A673 (cell line): ENCODE measurements around the gene SMAD1. TPM values are rescaled to one million over a fixed set of nuclear protein-coding genes. Genes with fewer than 3 reads are reported as not detected.

Experiments
- BruUV-seq: library from RNA; stranded (reverse); fragments of 400-500 nt; replicated peaks from 2 replicates; lab custom pipeline; 2021; lab: Mats Ljungman, UMichigan
- CTCF ChIA-PET: fragments of 300-600 bp; sonication (Branson Sonifier 250); formaldehyde crosslinking; loops from one replicate; lab custom pipeline; 2022; ENCODE audit warnings: antibody characterized with exemption; lab: Charles Lee
- POLR2A ChIA-PET: fragments of 300-600 bp; sonication (Branson Sonifier 250); formaldehyde crosslinking; loops from one replicate; lab custom pipeline; 2022; ENCODE audit warnings: antibody characterized with exemption; ENCODE audit not compliant: low non-redundant PET; lab: Charles Lee
- DNase-seq: peaks from one replicate; pipeline ENCODE4 v3.0.0-alpha.2; 2015; ENCODE audit warnings: low spot score
- H3K27ac ChIP-seq: fragments of 200-600 bp; sonication (generic); 2 replicates; pipeline ENCODE4 v1.5.1; 2016; ENCODE audit warnings: mixed run types, low read depth, mild to moderate bottlenecking, mixed read lengths, antibody characterized with exemption, low read length; ENCODE audit not compliant: poor library complexity, severe bottlenecking
- H3K27me3 ChIP-seq: fragments of 200-600 bp; sonication (generic); replicated peaks from 2 replicates; pipeline ENCODE4 v1.6.1; 2017; ENCODE audit warnings: mixed run types, low read depth, mild to moderate bottlenecking, mixed read lengths, antibody characterized with exemption, low read length; ENCODE audit not compliant: insufficient read depth, poor library complexity
- H3K36me3 ChIP-seq: fragments of 200-600 bp; sonication (generic); 2 replicates; pipeline ENCODE4 v1.6.1; 2016; ENCODE audit warnings: mixed run types, mild to moderate bottlenecking, mixed read lengths, antibody characterized with exemption, low read length; ENCODE audit not compliant: insufficient read depth, poor library complexity, severe bottlenecking
- H3K4me1 ChIP-seq: fragments of 200-600 bp; sonication (generic); 2 replicates; pipeline ENCODE4 v1.6.1; 2017; ENCODE audit warnings: mixed run types, mild to moderate bottlenecking, mixed read lengths, antibody characterized with exemption, low read length; ENCODE audit not compliant: insufficient read depth, poor library complexity, severe bottlenecking
- H3K4me3 ChIP-seq: fragments of 200-600 bp; sonication (generic); 2 replicates; pipeline ENCODE4 v1.5.1; 2016; ENCODE audit warnings: low read depth, mixed run types, mild to moderate bottlenecking, mixed read lengths, low read length; ENCODE audit not compliant: poor library complexity, severe bottlenecking
- H3K9me3 ChIP-seq: fragments of 200-600 bp; sonication (generic); 2 replicates; pipeline ENCODE4 v1.6.1; 2016; ENCODE audit warnings: mixed run types, low read depth, mild to moderate bottlenecking, mixed read lengths, antibody characterized with exemption, low read length; ENCODE audit not compliant: poor library complexity, severe bottlenecking
- EZH2 ChIP-seq: fragments of 200-600 bp; sonication (generic); IDR thresholded peaks from 2 replicates; pipeline ENCODE4 v1.6.1; 2017; ENCODE audit warnings: borderline replicate concordance, low read depth, mild to moderate bottlenecking, mixed read lengths, antibody characterized with exemption, low read length; ENCODE audit not compliant: poor library complexity, severe bottlenecking
- intact Hi-C: fragments of 100-400 bp; cut with micrococcal nuclease; formaldehyde crosslinking; loops from one replicate; pipeline ENCODE4 v1.10.0; 2022; ENCODE audit not compliant: unreplicated experiment
- total RNA-seq: library from RNA; stranded (reverse); gene quantifications from 2 replicates; pipeline ENCODE4 v1.2.3, GENCODE V29; 2021
- TF ChIP-seq, protein P1 (sequence below): fragments of 300-800, 200-600 bp; sonication (generic); conservative IDR thresholded peaks from 2 replicates; pipeline ENCODE4 v1.5.1; 2017; ENCODE audit warnings: low read depth, mild to moderate bottlenecking, antibody characterized with exemption, low read length, moderate library complexity, mixed read lengths

The SMAD1 gene
- total RNA-seq, 1 experiment from 2014 or later: 33.7 TPM

DNA sequence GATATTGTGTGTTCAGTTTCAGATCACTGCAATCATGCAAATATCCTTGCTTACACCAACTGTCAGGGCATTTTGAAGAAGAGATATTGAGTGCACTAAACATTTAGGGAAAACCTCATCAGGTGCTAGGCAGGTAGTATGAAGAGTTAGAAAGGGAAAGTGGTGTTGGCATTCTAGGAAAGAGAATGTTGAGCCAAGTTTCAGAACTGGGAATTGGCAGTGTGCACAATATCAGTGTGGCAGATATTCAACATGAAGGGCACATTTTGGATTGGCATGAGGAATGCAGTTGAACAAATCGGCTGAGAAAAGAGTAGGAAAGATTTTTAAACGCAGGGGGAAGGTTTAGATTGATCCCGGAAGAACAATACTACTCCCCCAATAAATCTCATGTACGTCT is 43.4 kb upstream of the SMAD1 start:
- BruUV-seq: no TSS peak
- CTCF ChIA-PET: no interaction called here

DNA sequence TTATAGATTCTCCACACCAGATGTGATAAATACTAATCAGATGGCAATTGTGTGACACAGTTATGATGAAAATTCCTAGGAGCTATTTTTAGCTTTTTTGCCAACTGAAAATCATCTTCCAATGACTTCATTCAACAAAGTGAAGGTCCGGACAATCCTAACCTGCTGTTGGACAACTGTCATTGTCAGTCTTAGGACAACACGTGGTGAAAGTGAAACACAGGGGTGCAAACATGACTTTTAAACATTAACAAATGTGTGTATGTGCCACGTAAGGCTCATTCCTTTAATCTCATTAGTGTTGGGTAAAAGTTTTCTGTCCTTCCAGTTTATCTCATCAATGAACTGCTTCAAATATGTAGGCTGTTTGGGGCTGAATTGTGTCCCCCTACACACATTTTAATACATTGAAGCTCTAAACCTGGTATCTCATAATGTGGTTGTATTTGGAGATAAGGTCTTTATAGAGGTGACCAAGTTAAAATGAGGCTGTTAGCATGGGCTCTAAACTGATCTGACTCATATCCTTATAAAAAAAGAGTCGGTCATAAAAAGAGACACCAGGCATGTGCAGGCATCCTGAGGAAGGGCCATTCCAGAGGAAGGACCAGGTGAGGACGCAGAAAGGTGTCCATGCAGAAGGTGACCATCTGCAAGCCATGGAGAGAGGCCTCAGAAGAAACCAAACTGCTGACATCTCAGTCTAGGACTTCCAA is 41.2 kb upstream of the SMAD1 start:
- ChIA-PET POLR2A (no interaction called here), CTCF (no interaction called here)
- H3K4me3 ChIP-seq: no peak overlapping the region
- no peaks in the 10 kb centered on the region for H3K36me3 ChIP-seq
- TF ChIP-seq EZH2: no peak
- TF ChIP-seq, protein P1, sequence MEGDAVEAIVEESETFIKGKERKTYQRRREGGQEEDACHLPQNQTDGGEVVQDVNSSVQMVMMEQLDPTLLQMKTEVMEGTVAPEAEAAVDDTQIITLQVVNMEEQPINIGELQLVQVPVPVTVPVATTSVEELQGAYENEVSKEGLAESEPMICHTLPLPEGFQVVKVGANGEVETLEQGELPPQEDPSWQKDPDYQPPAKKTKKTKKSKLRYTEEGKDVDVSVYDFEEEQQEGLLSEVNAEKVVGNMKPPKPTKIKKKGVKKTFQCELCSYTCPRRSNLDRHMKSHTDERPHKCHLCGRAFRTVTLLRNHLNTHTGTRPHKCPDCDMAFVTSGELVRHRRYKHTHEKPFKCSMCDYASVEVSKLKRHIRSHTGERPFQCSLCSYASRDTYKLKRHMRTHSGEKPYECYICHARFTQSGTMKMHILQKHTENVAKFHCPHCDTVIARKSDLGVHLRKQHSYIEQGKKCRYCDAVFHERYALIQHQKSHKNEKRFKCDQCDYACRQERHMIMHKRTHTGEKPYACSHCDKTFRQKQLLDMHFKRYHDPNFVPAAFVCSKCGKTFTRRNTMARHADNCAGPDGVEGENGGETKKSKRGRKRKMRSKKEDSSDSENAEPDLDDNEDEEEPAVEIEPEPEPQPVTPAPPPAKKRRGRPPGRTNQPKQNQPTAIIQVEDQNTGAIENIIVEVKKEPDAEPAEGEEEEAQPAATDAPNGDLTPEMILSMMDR: no peak
- H3K27ac ChIP-seq: no peak overlapping the region
- no peaks in the 10 kb centered on the region for H3K27me3 ChIP-seq
- H3K9me3 ChIP-seq: no peaks in the 10 kb centered on the region
- no peaks in the 10 kb centered on the region for H3K4me1 ChIP-seq
- no TSS peak for BruUV-seq
- intact Hi-C loops: no loop called here
- no peak for DNase-seq

More for the DNA sequence above, 43.4 kb upstream of the SMAD1 start:
- DNase-seq: no peak
- intact Hi-C loops: no loop called here
- Histone ChIP-seq H3K4me3 (no peak overlapping the region), H3K36me3 (no peaks in the 10 kb centered on the region), H3K9me3 (no peaks in the 10 kb centered on the region), H3K4me1 (no peaks in the 10 kb centered on the region), H3K27ac (no peak overlapping the region), H3K27me3 (no peaks in the 10 kb centered on the region)
- TF ChIP-seq, protein P1: no peak
- no peak for TF ChIP-seq EZH2
- POLR2A ChIA-PET: no interaction called here

DNA sequence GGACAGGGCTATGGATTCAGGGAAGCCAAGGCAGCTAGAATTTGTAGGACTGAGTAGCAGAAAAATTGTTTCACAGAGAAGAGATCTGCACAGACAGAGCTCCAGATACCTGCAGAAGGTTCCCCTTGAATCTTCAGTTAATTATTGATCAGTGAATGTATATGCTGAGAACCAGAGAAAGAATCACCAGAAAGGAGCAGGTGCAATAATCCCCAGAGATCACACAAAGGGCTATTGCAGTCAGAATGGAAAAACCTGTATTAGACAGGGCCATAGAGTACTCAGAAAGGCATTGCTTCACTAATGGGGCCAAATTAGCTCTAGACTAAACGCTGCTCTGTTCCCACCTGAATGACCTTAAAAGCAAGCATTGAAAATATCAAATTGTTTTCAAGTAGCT is 35.5 kb upstream of the SMAD1 start:
- no peak overlapping the region for H3K27ac ChIP-seq
- intact Hi-C loops: no loop called here

More for the DNA sequence above, 35.5 kb upstream of the SMAD1 start:
- Histone ChIP-seq H3K36me3 (no peaks in the 10 kb centered on the region), H3K4me1 (no peaks in the 10 kb centered on the region), H3K9me3 (no peaks in the 10 kb centered on the region), H3K4me3 (no peak overlapping the region), H3K27me3 (no peaks in the 10 kb centered on the region)
- no TSS peak for BruUV-seq
- POLR2A ChIA-PET: interaction anchor here (1.0 kb wide), 1 partner anchor 1141 kb away, joined by 13 read pairs; no protein-coding TSS in a partner anchor
- DNase-seq: no peak
- TF ChIP-seq, protein P1: no peak
- TF ChIP-seq EZH2: no peak
- CTCF ChIA-PET: no interaction called here
